Measurements from ENCODE around the gene SPA17.

SPA17 gene

GRCh38 chr11:124673333-124674167, at the start of gene SPA17, which contains the start of gene SIAE:
Gene SPA17 (plus strand): TSS chr11:124673904. CDS start chr11:124675265, 1,361 bp downstream.
Gene SIAE (minus strand): TSS chr11:124673739. CDS start chr11:124673708, 31 bp downstream.
- peak; percentile 95 for DNase-seq (ENCODE audit: low spot score)

- DNase-seq (ENCODE audit: low spot score), result no peak
These were observed 48.1 kb upstream of the SPA17 start for GRCh38 chr11:124625504-124626168.

GRCh38 chr11:124627546-124627945, 46.2 kb upstream of the SPA17 start:
- no peak for DNase-seq (ENCODE audit: low spot score)

- no peak for DNase-seq (ENCODE audit: low spot score)
These were observed 43.7 kb upstream of the SPA17 start for GRCh38 chr11:124629961-124630360.

- DNase-seq (ENCODE audit: low spot score), result no peak
These were observed 40.3 kb upstream of the SPA17 start for GRCh38 chr11:124633355-124633754.

GRCh38 chr11:124635932-124636331, 37.8 kb upstream of the SPA17 start:
- DNase-seq (ENCODE audit: low spot score), result no peak

- no peak for DNase-seq (ENCODE audit: low spot score)
These were observed 35.2 kb upstream of the SPA17 start for GRCh38 chr11:124638500-124638899.

- no peak for DNase-seq (ENCODE audit: low spot score)
These were observed 34.5 kb upstream of the SPA17 start for GRCh38 chr11:124639186-124639585.

- no peak for DNase-seq (ENCODE audit: low spot score)
These were observed 33.0 kb upstream of the SPA17 start for GRCh38 chr11:124640666-124641065.

GRCh38 chr11:124642628-124643027, 31.1 kb upstream of the SPA17 start:
- DNase-seq (ENCODE audit: low spot score), result no peak

- DNase-seq (ENCODE audit: low spot score), result no peak
These were observed 30.6 kb upstream of the SPA17 start for GRCh38 chr11:124643042-124643604.

- DNase-seq (ENCODE audit: low spot score), result no peak
These were observed 29.9 kb upstream of the SPA17 start for GRCh38 chr11:124643605-124644425.

- peak; percentile 50 for DNase-seq (ENCODE audit: low spot score)
These were observed 29.1 kb upstream of the SPA17 start for GRCh38 chr11:124644426-124645280.

- DNase-seq (ENCODE audit: low spot score), result no peak
These were observed 27.6 kb upstream of the SPA17 start for GRCh38 chr11:124646148-124646547.

- no peak for DNase-seq (ENCODE audit: low spot score)
These were observed 25.1 kb upstream of the SPA17 start for GRCh38 chr11:124648610-124649009.

- no peak for DNase-seq (ENCODE audit: low spot score)
These were observed 16.7 kb upstream of the SPA17 start for GRCh38 chr11:124656774-124657630.

- DNase-seq (ENCODE audit: low spot score), result no peak
These were observed 15.8 kb upstream of the SPA17 start for GRCh38 chr11:124657904-124658303.

GRCh38 chr11:124658501-124658900, 15.2 kb upstream of the SPA17 start:
- no peak for DNase-seq (ENCODE audit: low spot score)

- DNase-seq (ENCODE audit: low spot score), result no peak
These were observed 14.7 kb upstream of the SPA17 start for GRCh38 chr11:124658986-124659385.

GRCh38 chr11:124661553-124661952, 12.2 kb upstream of the SPA17 start:
- DNase-seq (ENCODE audit: low spot score), result no peak
